PC-9 (cell line): ENCODE results near the gene PCDHB2. TPM values are rescaled to one million over a fixed set of nuclear protein-coding genes. Genes with fewer than 3 reads are reported as not detected.
"Not testable (repeated sequence)": the region's sequence is repeated elsewhere in the genome, so short reads cannot be mapped to it uniquely, and the experiment has no call there.

Experiments
- BruUV-seq: library from RNA; stranded (reverse); fragments of 400-500 nt; replicated peaks from 2 replicates; lab custom pipeline; 2021; lab: Mats Ljungman, UMichigan
- CTCF ChIA-PET: fragments of 300-600 bp; sonication (Branson Sonifier 250); formaldehyde crosslinking; loops from one replicate; lab custom pipeline; 2022; ENCODE audit warnings: antibody characterized with exemption; lab: Charles Lee
- POLR2A ChIA-PET: fragments of 300-600 bp; sonication (Branson Sonifier 250); formaldehyde crosslinking; loops from one replicate; lab custom pipeline; 2022; ENCODE audit warnings: antibody characterized with exemption; ENCODE audit not compliant: unreplicated experiment; lab: Charles Lee
- DNase-seq, 2 experiments: peaks; one replicate each; pipeline versions ENCODE4 v3.0.0 to v3.0.0-alpha.2; 2015 to 2022; ENCODE audit warnings: mixed read lengths in 1 of 2
- H2AFZ ChIP-seq: fragments of 200-600 bp; sonication (generic); 2 replicates; pipeline ENCODE4 v1.8.1; 2017; ENCODE audit warnings: antibody characterized with exemption
- H3F3A ChIP-seq: fragments of 200-600 bp; sonication (generic); 2 replicates; pipeline ENCODE4 v1.8.1; 2017; ENCODE audit warnings: antibody characterized with exemption, mild to moderate bottlenecking, low read depth; ENCODE audit not compliant: insufficient read depth
- H3K27ac ChIP-seq: fragments of 200-600 bp; sonication (generic); 2 replicates; pipeline ENCODE4 v1.6.1; 2016; ENCODE audit warnings: mixed run types
- H3K27me3 ChIP-seq: fragments of 200-600 bp; sonication (generic); 2 replicates; pipeline ENCODE4 v1.6.1; 2016; ENCODE audit warnings: low read depth, mixed run types; ENCODE audit not compliant: insufficient read depth
- H3K36me3 ChIP-seq: fragments of 200-600 bp; sonication (generic); 2 replicates; pipeline ENCODE4 v1.6.1; 2016; ENCODE audit warnings: low read depth, mixed run types
- H3K4me1 ChIP-seq: fragments of 200-600 bp; sonication (generic); replicated peaks from 2 replicates; pipeline ENCODE4 v1.6.1; 2016; ENCODE audit warnings: mixed run types; ENCODE audit not compliant: insufficient read depth
- H3K4me2 ChIP-seq: fragments of 200-600 bp; sonication (generic); 2 replicates; pipeline ENCODE4 v1.6.1; 2017; ENCODE audit warnings: mixed run types
- H3K4me3 ChIP-seq: fragments of 200-600 bp; sonication (generic); 2 replicates; pipeline ENCODE4 v1.6.1; 2016; ENCODE audit warnings: mixed run types
- H3K79me2 ChIP-seq: fragments of 200-600 bp; sonication (generic); 2 replicates; pipeline ENCODE4 v1.6.1; 2017; ENCODE audit warnings: low read depth, mixed run types
- H3K9me2 ChIP-seq: fragments of 200-600 bp; sonication (generic); 2 replicates; pipeline ENCODE4 v1.8.1; 2017; ENCODE audit warnings: mild to moderate bottlenecking; ENCODE audit not compliant: insufficient read depth
- H3K9me3 ChIP-seq: fragments of 200-600 bp; sonication (generic); 2 replicates; pipeline ENCODE4 v1.8.1; 2016; ENCODE audit warnings: low read depth; ENCODE audit not compliant: insufficient read depth
- H4K20me1 ChIP-seq: fragments of 200-600 bp; sonication (generic); 2 replicates; pipeline ENCODE4 v1.8.1; 2017; ENCODE audit not compliant: insufficient read depth
- CTCF ChIP-seq: fragments of 200-600 bp; sonication (generic); conservative IDR thresholded peaks from 2 replicates; pipeline ENCODE4 v1.6.1; 2017; ENCODE audit warnings: mixed run types, antibody characterized with exemption, mild to moderate bottlenecking, moderate library complexity
- EZH2 ChIP-seq: fragments of 200-600 bp; sonication (generic); IDR thresholded peaks from 2 replicates; pipeline ENCODE4 v1.8.0; 2017; ENCODE audit warnings: antibody characterized with exemption, low read depth
- intact Hi-C: fragments of 100-400 bp; cut with micrococcal nuclease; formaldehyde crosslinking; loops from one replicate; pipeline ENCODE4 v1.10.0; 2022; ENCODE audit not compliant: unreplicated experiment
- total RNA-seq: library from RNA; stranded (reverse); gene quantifications from 2 replicates; pipeline ENCODE4 v1.2.3, GENCODE V29; 2021

PCDHB2 gene
- total RNA-seq, 1 experiment from 2014 or later: 4.0 TPM

GRCh38 chr5:141135030-141135717 is 40.8 kb downstream of the PCDHB2 start, which contains the start of gene PCDHB5:
Gene PCDHB5, plus strand, starts transcription at chr5:141135206. Its CDS starts 229 bp downstream, at chr5:141135435.
- TF ChIP-seq EZH2 (no peak), CTCF (peak; percentile 32; the same call in 1 of the 2 replicates)
- no peaks in the 10 kb centered on the region for H3K9me3 ChIP-seq
- no peaks in the 10 kb centered on the region for H3F3A ChIP-seq
- intact Hi-C loops: no loop called here
- no peaks in the 10 kb centered on the region for H3K4me1 ChIP-seq
- no peak within 1 kb of the TSS for H3K27ac ChIP-seq
- no peak within 1 kb of the TSS for H3K4me3 ChIP-seq
- H3K36me3 ChIP-seq: no peaks in the 10 kb centered on the region
- ChIA-PET POLR2A (no interaction called here), CTCF (no interaction called here)
- H3K27me3 ChIP-seq: no peaks in the 10 kb centered on the region
- BruUV-seq: no TSS peak
- H2AFZ ChIP-seq: no peak within 1 kb of the TSS
- no peaks in the 10 kb centered on the region for H3K79me2 ChIP-seq
- H4K20me1 ChIP-seq: no peaks in the 10 kb centered on the region
- no peak within 1 kb of the TSS for H3K4me2 ChIP-seq
- no peak for DNase-seq
- H3K9me2 ChIP-seq: no peaks in the 10 kb centered on the region

- H3K27ac ChIP-seq: no peak overlapping the region
- H4K20me1 ChIP-seq: no peaks in the 10 kb centered on the region
- H3K9me3 ChIP-seq: no peaks in the 10 kb centered on the region
- no peaks in the 10 kb centered on the region for H3K4me1 ChIP-seq
- BruUV-seq: no TSS peak
- no peak overlapping the region for H3K4me2 ChIP-seq
- ChIA-PET CTCF (no interaction called here), POLR2A (no interaction called here)
- H3K9me2 ChIP-seq: no peaks in the 10 kb centered on the region
- no peaks in the 10 kb centered on the region for H3F3A ChIP-seq
- H2AFZ ChIP-seq: no peak overlapping the region
- H3K36me3 ChIP-seq: no peaks in the 10 kb centered on the region
- no peak overlapping the region for H3K4me3 ChIP-seq
- intact Hi-C loops: no loop called here
- no peak for DNase-seq
- TF ChIP-seq EZH2: no peak
- TF ChIP-seq CTCF: no peak
- no peaks in the 10 kb centered on the region for H3K79me2 ChIP-seq
- H3K27me3 ChIP-seq: no peaks in the 10 kb centered on the region
Observed at GRCh38 chr5:141135718-141136266, 41.4 kb downstream of the PCDHB2 start.

- intact Hi-C loops, H3K27me3 ChIP-seq, H3K9me3 ChIP-seq, DNase-seq, BruUV-seq, H3K79me2 ChIP-seq, H3K27ac ChIP-seq, H3F3A ChIP-seq, H2AFZ ChIP-seq, H3K36me3 ChIP-seq, H3K4me2 ChIP-seq, H3K4me3 ChIP-seq, CTCF ChIA-PET, H4K20me1 ChIP-seq, H3K9me2 ChIP-seq, H3K4me1 ChIP-seq: not testable (repeated sequence)
- POLR2A ChIA-PET: interaction anchor here (0.7 kb wide), 1 partner anchor 515 kb away, joined by 3 read pairs; no protein-coding TSS in a partner anchor
Observed at GRCh38 chr5:141137346-141137745, 42.9 kb downstream of the PCDHB2 start.

Other genes starting within 250 kb of the PCDHB2 start
- not detected in 2 replicates for gene PCDHA9, start 246.2 kb upstream of the PCDHB2 start, total RNA-seq
- gene PCDHA10, start 238.7 kb upstream of the PCDHB2 start, total RNA-seq: not detected in 2 replicates
- gene PCDHA11, start 225.7 kb upstream of the PCDHB2 start, total RNA-seq: not detected in 2 replicates
- not detected in 2 replicates for gene PCDHA12, start 219.3 kb upstream of the PCDHB2 start, total RNA-seq
- gene PCDHA13, start 212.5 kb upstream of the PCDHB2 start, total RNA-seq: not detected in 2 replicates
- gene PCDHAC1, start 168.3 kb upstream of the PCDHB2 start, total RNA-seq: 0.88 and 0.90 TPM in 2 replicates
- gene PCDHAC2, start 128.1 kb upstream of the PCDHB2 start, total RNA-seq: 2.8 and 3.4 TPM in 2 replicates
- not detected in 2 replicates for gene PCDHB1, start 43.2 kb upstream of the PCDHB2 start, total RNA-seq
- gene PCDHB3, start 5.9 kb downstream of the PCDHB2 start, total RNA-seq: 0.17 and 0.55 TPM in 2 replicates
- gene PCDHB4, start 27.2 kb downstream of the PCDHB2 start, total RNA-seq: 0.09 and 0.13 TPM in 2 replicates
- not detected in 2 replicates for gene PCDHB5, start 40.6 kb downstream of the PCDHB2 start, total RNA-seq
- gene PCDHB6, start 55.4 kb downstream of the PCDHB2 start, total RNA-seq: not detected in 2 replicates
- gene PCDHB7, start 78.0 kb downstream of the PCDHB2 start, total RNA-seq: not detected in 2 replicates
- gene PCDHB8, start 83.2 kb downstream of the PCDHB2 start, total RNA-seq: not detected in 2 replicates
- not detected in 2 replicates for gene PCDHB16, start 87.8 kb downstream of the PCDHB2 start, total RNA-seq
- not detected in 2 replicates for gene PCDHB9, start 92.5 kb downstream of the PCDHB2 start, total RNA-seq
- not detected in 2 replicates for gene PCDHB10, start 97.7 kb downstream of the PCDHB2 start, total RNA-seq
- not detected in 2 replicates for gene PCDHB11, start 105.0 kb downstream of the PCDHB2 start, total RNA-seq
- gene PCDHB12, start 114.1 kb downstream of the PCDHB2 start, total RNA-seq: not detected in 2 replicates
- gene PCDHB13, start 119.3 kb downstream of the PCDHB2 start, total RNA-seq: not detected in 2 replicates
- gene PCDHB14, start 128.7 kb downstream of the PCDHB2 start, total RNA-seq: 0.07 TPM in 1 of 2 replicates, not detected in the other
- gene PCDHB15, start 150.8 kb downstream of the PCDHB2 start, total RNA-seq: not detected in 2 replicates
- 0.33 and 0.55 TPM in 2 replicates for gene SLC25A2, start 209.4 kb downstream of the PCDHB2 start, total RNA-seq
- 56.1 and 57.6 TPM in 2 replicates for gene TAF7, start 226.2 kb downstream of the PCDHB2 start, total RNA-seq
- 0.07 TPM in 1 of 2 replicates, not detected in the other for gene PCDHGA1, start 235.9 kb downstream of the PCDHB2 start, total RNA-seq
- 0.11 and 0.13 TPM in 2 replicates for gene PCDHGA2, start 244.1 kb downstream of the PCDHB2 start, total RNA-seq
- gene PCDHGA3, start 249.2 kb downstream of the PCDHB2 start, total RNA-seq: not detected in 2 replicates